PC-3 (cell line): ENCODE results near the gene PELI2.

ENCODE experiments used
- CTCF ChIP-seq: fragments of 300-600 bp; sonication (generic); conservative IDR thresholded peaks from 2 replicates; pipeline ENCODE4 v1.5.1; 2017; ENCODE audit warnings: antibody characterized with exemption, low read depth, mild to moderate bottlenecking, low read length
- EZH2 ChIP-seq: fragments of 300-600 bp; sonication (generic); IDR thresholded peaks from one replicate; pipeline ENCODE4 v1.6.1; 2017; ENCODE audit warnings: antibody characterized with exemption, mild to moderate bottlenecking, low read length; ENCODE audit not compliant: unreplicated experiment

GRCh38 chr14:56210571-56210970 lies 92.4 kb downstream of the PELI2 start:
- TF ChIP-seq CTCF: no peak
- no peak for TF ChIP-seq EZH2
